ENCODE data around the gene SLC16A14.
A peak's percentile ranks its signal among the peaks of the same experiment; 100 is the strongest.
"Not testable (repeated sequence)": the region's sequence is repeated elsewhere in the genome, so short reads cannot be mapped to it uniquely, and the experiment has no call there.

The SLC16A14 gene

DNA sequence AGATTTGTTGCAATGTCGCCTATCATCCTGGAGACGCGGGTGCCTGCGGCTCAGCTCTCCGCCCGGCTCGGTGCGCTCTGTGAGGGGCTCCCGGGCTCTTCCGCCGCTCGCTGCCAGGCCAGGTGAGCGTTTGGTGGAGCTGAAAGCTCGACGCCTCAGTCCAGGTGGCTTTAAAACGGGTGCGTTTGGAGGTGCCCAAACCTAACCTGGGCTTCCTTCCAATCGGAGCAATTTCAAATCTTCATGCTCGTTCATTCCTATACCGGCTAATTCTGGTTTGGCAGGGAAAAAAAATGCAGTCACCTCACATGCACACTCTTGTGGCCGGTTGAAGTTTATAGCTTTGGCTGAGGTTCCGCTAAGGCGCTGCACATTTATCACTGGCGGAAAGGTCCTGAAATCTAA is at the start of gene SLC16A14:
SLC16A14 (minus strand) TSS at position 274 of the 405 bp plus-strand sequence. CDS start 9,572 bp downstream, outside the sequence.
- peak; percentile 92 for DNase-seq (ENCODE audit: low spot score)

DNA sequence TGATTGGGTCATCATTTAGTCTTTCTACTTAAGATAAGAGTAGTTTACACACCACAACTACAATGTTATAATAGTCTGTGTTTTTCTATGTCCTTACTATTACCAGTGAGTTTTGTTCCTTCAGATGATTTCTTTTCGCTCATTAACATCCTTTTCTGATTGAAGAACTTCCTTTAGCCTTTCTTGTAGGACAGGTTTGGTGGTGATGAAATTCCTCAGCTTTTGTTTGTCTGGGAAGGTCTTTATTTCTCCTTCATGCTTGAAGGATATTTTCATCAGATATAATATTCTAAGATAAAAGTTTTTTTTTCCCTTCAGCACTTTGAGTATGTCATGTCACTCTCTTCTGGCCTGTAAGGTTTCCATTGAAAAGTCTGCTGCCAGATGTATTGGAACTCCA is 38.0 kb upstream of the SLC16A14 start:
- no peak for DNase-seq (ENCODE audit: low spot score)

DNA sequence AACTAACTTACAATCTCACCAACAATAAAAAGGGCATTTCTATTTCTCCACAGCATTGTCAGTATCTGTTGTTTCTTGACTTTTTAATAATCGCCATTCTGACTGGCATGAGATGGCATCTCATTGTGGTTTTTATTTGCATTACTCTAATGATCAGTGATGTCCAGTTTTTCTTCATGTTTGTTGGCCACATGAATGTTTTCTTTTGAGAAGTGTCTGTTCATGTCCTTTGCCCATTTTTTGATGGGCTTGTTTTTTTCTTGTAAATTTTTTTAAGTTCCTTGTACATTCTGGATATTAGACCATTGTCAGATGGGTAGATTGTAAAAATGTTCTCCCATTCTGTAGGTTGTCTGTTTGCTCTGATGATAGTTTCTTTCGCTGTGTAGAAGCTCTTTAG is 33.2 kb upstream of the SLC16A14 start:
- DNase-seq (ENCODE audit: low spot score), result not testable (repeated sequence)

DNA sequence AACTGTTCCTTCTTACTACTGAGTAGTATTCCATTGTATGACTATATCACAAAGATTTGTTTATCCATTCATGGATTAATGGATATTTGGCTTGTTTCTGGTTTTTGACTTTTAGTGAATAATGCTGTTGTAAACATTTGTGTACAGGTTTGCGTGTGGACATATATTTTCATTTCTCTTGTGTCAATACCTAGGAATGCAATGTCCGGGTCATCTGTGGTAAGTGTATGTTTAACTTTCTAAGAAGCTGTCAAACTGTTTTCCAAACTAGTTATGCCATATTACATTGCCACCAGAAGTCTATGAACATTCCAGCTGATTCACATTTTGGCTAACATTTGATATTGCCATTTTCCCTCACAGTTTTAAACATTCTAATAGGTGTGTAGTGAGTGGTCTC is 29.1 kb upstream of the SLC16A14 start:
- DNase-seq (ENCODE audit: low spot score), result no peak

DNA sequence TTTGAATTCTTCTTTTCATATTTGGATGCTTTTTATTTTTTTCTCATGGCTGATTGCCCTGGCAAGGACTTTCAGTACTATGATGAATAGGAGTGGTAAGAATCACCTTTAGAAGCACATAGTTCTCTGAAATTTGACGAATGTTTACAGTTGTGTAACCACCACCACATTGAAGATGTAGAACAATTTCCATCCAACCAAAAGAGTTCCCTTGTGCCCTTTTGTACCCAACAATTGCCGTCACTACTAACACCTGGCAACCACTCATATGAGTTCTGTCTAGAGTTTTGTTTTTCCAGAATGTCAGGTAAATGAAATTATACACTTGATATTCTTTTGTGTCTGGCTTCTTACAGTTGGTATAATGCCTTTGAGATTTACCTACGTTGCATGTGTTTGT is 28.7 kb upstream of the SLC16A14 start:
- no peak for DNase-seq (ENCODE audit: low spot score)

DNA sequence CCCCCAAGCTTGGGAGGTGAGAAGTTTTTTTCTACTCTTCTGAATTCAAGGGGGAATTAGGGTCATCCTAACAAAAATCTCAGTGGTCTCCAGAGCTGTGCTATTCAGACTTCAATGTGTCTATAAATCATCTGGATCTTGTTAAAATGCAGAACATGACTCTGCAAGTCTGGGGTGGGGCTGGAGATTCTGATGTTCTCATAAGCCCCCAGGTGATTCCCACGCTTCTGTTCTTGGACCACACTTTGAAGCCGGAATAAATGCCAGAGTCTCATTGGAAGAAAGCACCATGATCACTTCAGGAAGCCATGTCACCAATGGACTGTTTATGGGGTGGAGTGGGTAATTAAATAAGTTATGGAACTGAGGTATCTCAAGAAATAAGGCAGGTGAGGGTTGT is 22.2 kb upstream of the SLC16A14 start:
- no peak for DNase-seq (ENCODE audit: low spot score)

- DNase-seq (ENCODE audit: low spot score), result no peak
Observed at GRCh38 chr2:230085201-230085600, 16.5 kb upstream of the SLC16A14 start.

GRCh38 chr2:230077851-230078547 is 9.3 kb upstream of the SLC16A14 start:
- DNase-seq (ENCODE audit: low spot score), result no peak

- DNase-seq (ENCODE audit: low spot score), result no peak
Observed at GRCh38 chr2:230076819-230077218, 8.1 kb upstream of the SLC16A14 start.

- peak; percentile 45 for DNase-seq (ENCODE audit: low spot score)
Observed at GRCh38 chr2:230075988-230076631, 7.4 kb upstream of the SLC16A14 start.

GRCh38 chr2:230071421-230071820 is 2.7 kb upstream of the SLC16A14 start:
- DNase-seq (ENCODE audit: low spot score), result no peak

DNA sequence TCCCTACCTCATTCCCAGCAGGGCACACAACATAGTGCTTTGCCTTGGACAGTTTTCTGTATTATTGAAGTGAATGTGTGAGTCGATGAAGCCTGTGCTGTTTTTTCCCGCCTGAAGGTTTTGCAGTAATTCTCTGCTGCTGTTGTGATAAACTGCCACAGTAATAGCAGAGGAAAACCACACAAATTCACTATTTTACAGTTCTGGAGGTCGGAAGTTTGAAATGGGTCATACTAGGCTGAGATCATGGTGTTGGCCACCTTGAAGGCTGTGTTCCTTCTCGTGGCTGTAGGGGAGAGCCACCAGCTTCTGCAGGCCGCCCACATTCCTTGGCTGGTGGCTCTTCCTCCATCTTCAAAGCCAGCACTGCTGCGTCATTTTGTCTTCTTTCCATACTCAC is 678 bp upstream of the SLC16A14 start:
- DNase-seq (ENCODE audit: low spot score), result no peak

- peak; percentile 74 for DNase-seq (ENCODE audit: low spot score)
Observed at GRCh38 chr2:230068016-230068650, 591 bp downstream of the SLC16A14 start.

DNA sequence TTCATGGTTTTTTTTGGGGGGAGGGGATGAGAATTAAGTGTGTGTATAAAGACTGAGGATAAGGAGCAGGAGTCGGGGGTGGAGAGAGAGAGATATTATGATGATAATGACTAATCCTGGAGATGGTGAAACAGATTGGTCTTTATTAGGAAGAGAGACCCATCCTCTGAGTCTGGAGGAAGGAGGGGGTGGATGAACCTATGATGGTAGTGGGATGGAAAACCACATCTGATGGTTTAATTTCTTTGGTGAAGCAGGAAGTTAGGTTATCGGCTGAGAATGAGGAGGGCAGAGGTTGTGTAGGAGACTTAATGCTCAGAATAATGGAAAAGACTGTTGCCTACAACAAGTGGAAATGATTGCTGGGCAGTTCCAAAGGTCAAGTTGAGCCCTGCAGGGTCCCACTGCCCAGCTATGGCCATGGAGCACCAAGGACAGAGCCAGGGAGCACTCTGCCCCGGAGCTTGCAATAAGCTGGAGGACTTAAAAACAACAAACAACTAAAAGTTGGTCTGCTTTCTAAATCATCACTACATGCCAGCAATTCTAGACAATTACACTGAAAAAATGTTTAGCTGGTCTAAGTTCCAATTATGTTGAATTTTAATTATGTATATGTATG is 7.9 kb downstream of the SLC16A14 start:
- no peak for DNase-seq (ENCODE audit: low spot score)

DNA sequence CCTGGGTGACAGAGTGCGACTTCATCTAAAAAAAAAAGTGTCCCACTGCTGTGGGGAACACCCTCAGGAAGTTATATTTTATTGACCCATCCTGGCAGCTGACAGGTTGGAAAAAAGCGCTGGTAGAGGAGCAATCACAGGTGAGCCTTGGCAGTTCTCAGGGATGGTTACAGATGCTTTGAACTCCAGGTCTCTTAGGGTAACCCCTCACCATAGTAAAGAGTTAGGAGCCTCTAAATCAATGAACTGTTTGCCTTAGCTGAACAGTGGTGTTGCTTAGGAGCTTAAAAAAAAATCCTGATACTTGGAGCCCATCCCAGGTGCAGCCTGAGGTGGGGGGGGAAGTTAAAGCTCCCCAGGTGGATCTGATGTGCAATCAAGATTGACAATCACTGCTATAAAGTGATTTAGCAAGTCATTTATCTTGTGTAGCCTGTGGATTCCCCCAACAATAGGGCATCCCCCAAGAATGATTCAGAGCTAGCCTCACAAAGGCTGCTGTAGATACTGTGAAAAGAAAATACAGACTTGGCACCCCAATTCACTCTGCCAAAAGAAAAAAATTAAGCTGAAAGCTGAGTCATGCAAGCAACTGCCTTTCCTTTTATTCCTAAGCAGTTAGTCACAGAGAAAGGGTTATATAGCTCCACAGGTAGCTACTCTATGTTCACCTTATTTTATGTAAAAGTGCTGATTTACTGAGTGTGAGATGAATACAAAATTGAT is 14.8 kb downstream of the SLC16A14 start:
- peak; percentile 27 for DNase-seq (ENCODE audit: low spot score)

GRCh38 chr2:230052299-230052698 is 16.4 kb downstream of the SLC16A14 start:
- DNase-seq (ENCODE audit: low spot score), result no peak

DNA sequence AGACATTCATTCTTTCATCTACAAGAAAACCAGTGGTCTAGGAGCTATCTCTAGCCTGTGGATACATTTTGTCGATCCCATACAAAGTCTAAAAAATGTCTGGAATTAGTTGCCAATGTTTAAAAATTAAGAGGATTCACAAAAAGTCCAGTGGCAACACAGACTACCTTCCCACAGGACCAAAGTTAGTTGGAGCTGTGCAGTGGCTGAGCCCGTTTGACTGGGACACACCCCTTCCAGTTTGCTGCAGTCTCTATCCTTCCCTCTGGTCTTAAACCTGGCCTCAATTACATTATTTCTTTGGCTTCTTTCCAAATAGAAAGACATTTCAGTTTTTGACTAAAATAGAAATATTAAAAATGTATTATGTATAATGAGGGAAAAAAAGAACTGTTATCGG is 18.6 kb downstream of the SLC16A14 start:
- no peak for DNase-seq (ENCODE audit: low spot score)

- DNase-seq (ENCODE audit: low spot score), result no peak
Observed at GRCh38 chr2:230048010-230048671, 20.6 kb downstream of the SLC16A14 start.

- no peak for DNase-seq (ENCODE audit: low spot score)
Observed at GRCh38 chr2:230046491-230046890, 22.2 kb downstream of the SLC16A14 start.

- DNase-seq (ENCODE audit: low spot score), result no peak
Observed at GRCh38 chr2:230043461-230043860, 25.3 kb downstream of the SLC16A14 start.

- DNase-seq (ENCODE audit: low spot score), result no peak
Observed at GRCh38 chr2:230043025-230043424, 25.7 kb downstream of the SLC16A14 start.

- DNase-seq (ENCODE audit: low spot score), result peak; percentile 61
Observed at GRCh38 chr2:230042195-230042594, 26.5 kb downstream of the SLC16A14 start.
